Muscle of back (tissue), 10 donors: ENCODE data around the gene ZNF691. TPM values are rescaled to one million over a fixed set of nuclear protein-coding genes. Genes with fewer than 3 reads are reported as not detected.

ENCODE experiments used
- polyA plus RNA-seq, 10 donors: library from polyadenylated mRNA; unstranded; fragments of 120-200 nt; gene quantifications; one replicate each; pipeline ENCODE4 v1.2.1, GENCODE V29; 2013; ENCODE audit not compliant: insufficient read length in 10 of 10

ZNF691 gene
- polyA plus RNA-seq, 10 donors = 7.5 to 11.6 (median 9.2) TPM

Other genes with a start within 250 kb of the ZNF691 start
- gene PPIH, start 188.2 kb upstream of the ZNF691 start, polyA plus RNA-seq = 10 to 100 TPM; 32.3 to 45.1 (median 37.5) TPM
- gene YBX1, start 164.2 kb upstream of the ZNF691 start, polyA plus RNA-seq = 1,000 to 10,000 TPM in 2 of 10 donors, 100 to 1,000 TPM in 8; 817 to 1,077 (median 929) TPM
- gene CLDN19, start 106.4 kb upstream of the ZNF691 start, polyA plus RNA-seq = 1 to 10 TPM in 2 of 10 donors, under 1 TPM in 8; 0.25 to 1.8 (median 0.61) TPM
- 100 to 1,000 TPM in 1 of 10 donors, 10 to 100 TPM in 9; 60.2 to 105 (median 70.4) TPM for gene P3H1, start 79.6 kb upstream of the ZNF691 start, polyA plus RNA-seq
- gene C1orf50, start 79.4 kb upstream of the ZNF691 start, polyA plus RNA-seq = 10 to 100 TPM in 6 of 10 donors, 1 to 10 TPM in 4; 5.8 to 13.9 (median 10.9) TPM
- gene TMEM269, start 61.6 kb upstream of the ZNF691 start, polyA plus RNA-seq = 1 to 10 TPM in 3 of 10 donors, under 1 TPM in 7; 0.46 to 1.4 (median 0.73) TPM
- 10 to 100 TPM in 3 of 10 donors, 1 to 10 TPM in 7; 5.9 to 12.0 (median 8.3) TPM for gene ERMAP, start 29.5 kb upstream of the ZNF691 start, polyA plus RNA-seq
- gene SVBP, start 29.2 kb upstream of the ZNF691 start, polyA plus RNA-seq = 10 to 100 TPM; 38.7 to 68.2 (median 47.1) TPM
- gene SLC2A1, start 112.3 kb downstream of the ZNF691 start, polyA plus RNA-seq = 10 to 100 TPM; 16.5 to 49.7 (median 21.2) TPM